DMS153 (cell line): Measurements from ENCODE around the gene RRAS2.
"Not testable (repeated sequence)": the region's sequence is repeated elsewhere in the genome, so short reads cannot be mapped to it uniquely, and the experiment has no call there.

Experiments
- DNase-seq: peaks from one replicate; lab custom pipeline; 2025; lab: John Stamatoyannopoulos, UW

Gene RRAS2

DNA sequence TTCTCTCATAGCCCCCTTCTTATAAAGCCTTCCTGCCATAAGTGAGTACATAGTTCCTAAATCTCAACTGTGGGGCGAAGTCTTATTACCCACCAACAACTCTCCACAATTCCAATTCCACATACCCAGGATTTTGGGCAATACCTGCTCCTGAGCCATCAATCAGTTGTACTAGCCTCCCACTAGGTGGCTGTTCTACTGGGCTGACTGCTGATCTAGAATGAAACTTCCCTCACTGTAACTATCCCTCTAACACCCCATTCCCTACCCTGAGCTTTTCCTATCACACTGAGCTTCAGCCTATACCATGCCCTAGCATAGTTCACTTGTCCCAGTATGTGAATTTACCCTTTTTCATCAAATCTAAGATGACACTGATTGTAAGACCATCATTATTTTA, 52.5 kb downstream of the RRAS2 start:
- DNase-seq: no peak

DNA sequence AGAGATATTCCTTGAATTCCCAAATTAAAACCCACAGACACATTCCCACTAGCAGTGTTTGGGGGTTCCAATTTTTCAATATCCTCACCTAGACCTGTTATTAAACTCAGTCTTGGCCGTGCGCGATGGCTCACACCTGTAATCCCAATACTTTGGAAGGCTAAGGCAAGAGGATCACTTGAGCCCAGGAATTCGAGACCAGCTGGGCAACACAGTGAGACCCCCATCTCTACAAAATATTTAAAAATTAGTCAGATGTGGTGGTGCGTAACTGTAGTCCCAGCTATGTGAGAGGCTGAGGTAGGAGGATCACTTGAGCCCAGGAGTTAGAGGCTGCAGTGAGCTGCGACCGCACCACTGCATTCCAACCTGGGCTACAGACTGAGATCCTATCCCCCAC, 53.3 kb downstream of the RRAS2 start:
- DNase-seq: no peak

DNA sequence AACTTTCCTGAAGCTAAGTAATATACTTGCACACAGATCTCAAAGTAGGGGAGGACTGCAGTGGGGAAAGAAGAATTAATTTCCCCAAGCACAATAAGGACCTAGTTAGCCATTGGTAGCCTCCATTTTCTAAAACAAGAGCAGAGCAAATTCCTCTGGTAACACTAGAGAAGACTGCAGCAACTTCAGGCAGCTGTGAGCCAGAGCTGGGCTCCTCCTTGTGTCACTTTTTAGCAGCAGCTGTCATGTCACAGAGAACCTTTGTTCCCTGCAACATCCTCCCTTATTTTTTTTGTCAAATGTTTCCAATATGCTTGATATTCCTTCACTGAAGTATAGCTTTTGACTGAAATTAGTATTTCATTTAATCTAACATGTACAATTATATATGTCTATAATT, 54.4 kb downstream of the RRAS2 start:
- DNase-seq: no peak

DNA sequence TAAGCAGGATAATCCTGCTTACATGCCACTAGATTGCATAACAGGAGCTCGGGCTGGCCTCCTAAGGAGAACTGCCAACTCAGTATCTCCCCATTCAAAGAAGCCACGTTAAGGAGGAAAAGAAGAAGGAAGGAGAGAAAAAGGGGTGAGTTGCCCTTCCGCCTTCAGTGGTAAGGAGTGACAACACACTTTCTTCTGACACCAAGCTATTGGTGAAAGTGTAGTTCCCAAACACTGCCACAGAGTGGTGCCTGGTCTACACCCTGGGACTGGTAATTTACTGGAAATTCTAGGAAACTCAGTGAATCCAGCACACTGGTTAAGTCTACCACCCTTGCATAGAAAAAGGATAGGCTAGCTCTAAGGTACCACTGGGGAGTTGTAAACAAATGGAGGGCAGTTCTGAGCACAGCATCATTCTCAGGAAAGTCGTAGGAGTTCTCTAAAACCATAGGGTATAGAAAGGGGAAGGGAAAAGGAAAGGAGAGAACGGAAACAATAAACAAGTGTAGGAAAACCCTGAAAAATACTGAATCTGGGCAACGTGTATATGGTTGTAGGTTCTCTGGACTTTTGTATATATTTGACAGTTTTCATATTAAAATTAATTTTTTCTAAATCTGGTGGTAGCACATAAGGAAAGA, 58.2 kb downstream of the RRAS2 start:
- DNase-seq: no peak

DNA sequence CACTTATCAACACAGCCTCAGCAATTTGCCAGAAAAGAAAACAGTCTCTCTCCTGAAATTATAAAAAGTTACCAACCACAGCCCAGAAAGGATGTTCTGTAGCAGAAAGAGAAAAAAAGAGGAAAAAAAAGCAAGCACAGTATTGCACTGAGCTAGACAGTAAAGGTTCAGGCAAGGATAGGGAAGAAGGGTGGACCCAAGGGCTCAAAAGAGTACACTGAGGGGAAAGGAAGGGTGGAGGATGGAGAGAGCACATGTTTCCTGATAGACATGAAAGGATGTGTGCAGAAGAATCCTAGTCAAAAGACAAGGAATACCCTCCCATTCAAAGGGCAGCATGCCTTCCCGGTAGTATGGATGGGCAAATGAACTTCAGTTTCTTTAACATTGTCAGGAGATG, 59.1 kb downstream of the RRAS2 start:
- no peak for DNase-seq

DNA sequence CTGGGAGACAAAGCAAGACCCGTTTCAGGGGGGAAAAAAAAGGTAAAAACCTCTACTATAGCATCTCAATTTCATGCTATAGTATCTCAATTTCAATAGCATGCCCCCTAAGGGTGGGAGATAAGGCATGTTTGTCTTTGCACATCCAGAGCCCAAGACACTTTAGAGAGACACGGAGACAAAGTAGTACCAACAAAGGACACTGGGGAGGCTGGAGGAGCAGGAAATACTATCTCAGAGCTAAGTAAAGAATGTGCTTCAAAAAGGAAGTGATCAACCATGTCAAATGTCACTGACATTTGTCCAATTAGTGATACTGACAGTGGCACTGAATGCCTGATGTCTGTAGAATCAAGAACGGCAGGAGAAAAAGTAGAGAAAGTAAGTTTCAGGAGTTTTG, 68.6 kb downstream of the RRAS2 start:
- no peak for DNase-seq

DNA sequence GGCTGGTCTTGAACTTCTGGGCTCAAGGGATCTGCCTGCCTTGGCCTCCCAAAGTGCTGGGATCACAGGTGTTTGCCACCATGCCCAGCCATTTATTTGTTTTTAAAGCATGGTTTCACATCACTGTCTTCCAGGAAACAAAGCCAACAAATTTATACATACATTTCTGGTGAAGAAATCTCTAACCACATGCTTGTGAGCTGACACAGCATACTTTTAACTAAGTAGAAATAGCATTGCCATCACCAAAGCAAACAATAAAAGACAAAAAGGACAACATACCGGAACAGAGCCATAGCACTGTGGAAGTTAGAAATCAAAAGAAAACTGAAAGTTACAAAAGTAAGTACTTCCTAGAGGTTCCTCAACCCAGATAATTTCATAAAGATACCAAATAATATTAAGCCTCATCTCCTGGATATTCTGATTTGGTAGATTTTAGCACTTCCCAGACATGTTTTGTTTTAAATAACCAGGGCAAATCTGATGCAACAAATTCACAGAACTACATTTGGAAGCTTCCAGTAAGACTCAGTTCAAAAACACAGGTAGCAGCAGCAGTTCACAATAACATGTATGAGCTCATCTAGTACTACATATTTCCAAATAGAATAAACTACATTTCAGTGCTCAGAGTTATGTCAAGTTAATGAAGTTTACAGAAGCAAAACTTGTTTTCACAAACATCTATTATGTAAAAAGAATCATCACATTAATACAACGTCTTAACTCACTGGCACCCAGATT, 70.6 kb downstream of the RRAS2 start:
- DNase-seq: no peak

DNA sequence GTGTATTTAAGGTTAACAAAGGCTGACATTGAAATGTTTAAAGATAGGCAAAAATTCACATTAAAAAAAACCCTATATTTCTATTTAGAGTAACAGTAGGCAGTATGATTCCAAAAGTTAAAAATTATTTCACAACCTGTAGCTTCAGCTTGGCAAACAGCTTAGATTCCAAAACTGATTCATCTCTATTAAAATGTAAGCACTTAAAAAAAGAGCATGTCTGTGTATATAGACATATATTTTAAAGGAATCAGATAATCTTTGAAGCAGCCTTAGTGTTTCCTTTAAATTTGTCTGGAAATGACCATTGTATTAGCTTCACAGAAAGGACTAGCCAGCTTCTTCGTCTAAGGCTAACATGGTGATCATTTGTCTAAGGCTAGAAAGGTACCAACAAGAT, 80.1 kb downstream of the RRAS2 start:
- not testable (repeated sequence) for DNase-seq

DNA sequence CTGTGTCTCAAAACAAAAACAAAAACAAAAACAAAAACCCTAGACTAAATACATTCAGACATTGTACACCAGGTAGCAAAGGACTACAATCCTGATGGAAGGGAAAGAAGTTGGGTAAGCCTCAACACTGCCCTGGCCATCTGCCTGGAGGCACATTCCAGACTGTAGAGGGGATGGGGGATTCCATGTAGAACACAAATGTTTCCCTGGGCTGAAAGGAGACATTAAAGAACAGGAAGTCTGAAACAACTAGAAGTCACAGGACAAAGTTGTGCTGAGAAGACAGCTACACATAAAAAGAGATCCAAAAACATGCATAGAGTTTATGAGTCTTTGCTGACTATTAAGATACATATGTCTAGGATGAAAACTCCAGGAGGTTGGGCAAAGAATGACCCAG, 83.9 kb downstream of the RRAS2 start:
- no peak for DNase-seq

DNA sequence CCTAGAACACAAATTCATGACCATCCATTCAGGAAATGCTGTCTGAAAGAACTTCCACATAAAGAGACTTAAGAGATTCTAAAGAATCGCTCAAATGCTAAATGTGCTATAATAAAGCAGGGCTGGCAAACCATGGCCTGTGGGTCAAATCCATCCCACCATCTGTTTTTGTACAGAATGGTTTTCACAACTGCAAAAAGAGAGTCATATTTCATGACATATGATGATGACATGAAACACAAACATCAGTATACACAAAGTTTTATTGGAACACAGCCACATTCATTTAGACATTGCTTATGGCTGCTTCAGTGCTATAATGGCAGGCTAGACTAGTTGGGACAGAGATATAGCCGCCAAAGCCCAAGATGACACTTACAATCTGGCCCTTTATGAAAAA, 85.1 kb downstream of the RRAS2 start:
- DNase-seq: no peak

DNA sequence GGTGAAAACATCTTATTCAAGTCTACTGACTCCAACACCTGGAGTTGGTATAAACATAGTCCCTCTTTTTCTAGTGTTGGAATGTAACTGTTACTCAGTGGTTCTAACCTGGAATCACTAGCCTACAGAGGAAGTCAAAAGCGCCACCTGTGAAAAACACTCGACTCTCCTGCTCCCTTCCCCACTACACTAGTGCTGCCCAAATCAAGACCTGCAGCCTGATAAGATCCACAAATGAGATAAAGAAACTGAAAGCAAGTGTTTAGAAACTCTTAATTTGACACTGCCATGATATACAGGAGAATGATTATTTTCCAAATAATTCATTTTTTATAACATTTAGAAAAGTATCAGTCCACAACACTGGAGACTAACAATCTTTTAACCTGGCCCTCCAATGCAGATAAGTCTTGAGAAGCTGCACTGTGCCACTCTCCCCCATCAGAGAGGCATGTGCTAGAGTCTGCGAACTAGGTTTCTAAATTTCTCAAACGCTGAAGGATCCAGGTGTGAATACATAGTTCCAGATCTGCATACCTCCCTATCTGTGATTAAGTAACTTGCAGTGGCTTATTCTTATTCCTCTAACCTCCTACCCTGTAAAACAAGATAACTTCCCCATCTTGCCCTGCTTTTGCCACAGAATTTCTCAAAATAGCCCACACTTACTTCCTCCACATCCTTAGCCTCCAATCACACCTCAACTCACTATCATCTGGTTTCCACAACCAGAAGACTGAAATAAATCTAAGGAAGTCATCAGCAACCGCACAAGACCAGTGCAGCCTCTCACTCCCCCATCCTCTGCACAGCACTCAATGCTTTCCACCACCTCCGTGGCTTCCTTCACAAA, 88.1 kb downstream of the RRAS2 start:
- no peak for DNase-seq

DNA sequence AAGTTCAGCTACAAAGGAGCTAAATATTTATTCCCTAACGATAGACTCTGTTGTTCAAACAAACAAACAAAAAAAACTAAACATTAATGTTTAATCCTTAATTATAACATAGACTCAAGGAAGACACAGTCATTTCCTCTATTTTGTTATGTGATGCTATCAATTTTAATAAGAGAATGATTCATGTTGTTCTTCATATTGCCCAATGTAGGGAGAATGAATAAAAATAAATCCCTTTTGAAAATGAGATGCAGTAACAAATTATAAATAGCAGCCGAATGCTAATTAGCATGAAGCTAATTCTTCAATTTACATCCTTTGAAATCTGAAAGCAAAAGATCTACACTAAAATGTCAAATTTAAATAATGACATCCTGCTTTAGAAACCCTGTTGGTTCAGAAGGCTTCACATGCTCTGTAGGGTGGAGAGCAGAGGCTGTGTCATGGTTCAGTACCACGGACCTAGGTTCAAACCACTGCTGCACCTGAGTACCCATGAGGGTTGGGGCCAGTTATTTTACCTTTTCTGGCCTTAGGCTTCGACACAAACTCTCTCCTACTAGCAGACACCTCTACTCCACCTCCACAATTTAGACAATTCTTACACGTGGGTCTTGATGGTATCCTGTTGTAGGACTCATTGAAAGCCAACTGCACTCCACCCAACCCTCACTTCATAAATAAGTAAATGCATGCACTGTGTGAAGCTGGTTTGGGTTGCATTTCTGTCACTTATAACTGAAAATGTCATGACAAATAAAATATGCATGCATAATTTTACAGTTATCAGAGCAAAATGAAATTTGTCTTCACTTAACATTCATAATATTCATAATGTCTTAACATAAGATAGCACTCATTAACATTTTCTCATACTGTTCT, 89.0 kb downstream of the RRAS2 start:
- DNase-seq: no peak

DNA sequence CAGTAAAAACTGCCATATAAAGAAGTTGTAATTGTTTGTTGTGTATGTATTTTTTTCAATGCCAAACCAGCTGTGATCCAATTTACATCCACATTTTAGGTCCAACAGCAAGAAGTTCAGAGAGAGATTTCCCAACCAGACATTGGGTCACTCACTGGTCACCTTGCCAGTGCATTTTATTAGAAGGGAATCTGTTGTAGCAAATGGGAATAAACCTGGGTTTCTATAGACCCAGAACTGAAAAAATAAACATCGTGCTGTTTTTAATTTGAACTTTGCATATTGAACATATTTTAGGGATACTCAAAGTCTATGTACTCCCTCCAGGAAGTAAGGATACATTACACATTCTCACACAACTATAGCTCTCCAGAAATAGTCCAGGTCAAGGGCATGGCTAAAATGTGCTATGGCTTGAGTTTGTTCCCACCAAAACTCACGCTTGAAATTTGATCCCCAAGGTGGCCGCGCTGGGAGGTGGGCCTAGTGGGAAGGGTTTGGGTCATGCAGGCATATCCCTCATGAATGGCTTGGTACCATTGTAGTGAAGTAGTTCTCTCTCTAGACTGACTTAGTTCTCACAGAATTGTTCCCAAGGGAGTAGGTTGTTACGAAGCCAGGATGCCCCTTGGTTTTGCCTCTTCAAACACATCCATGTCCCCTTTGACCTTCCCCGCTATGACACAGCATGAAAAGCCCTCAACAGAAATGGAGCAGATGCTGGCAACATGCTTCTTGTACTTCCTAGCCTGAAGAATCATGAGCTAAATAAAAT, 90.9 kb downstream of the RRAS2 start:
- DNase-seq: no peak

DNA sequence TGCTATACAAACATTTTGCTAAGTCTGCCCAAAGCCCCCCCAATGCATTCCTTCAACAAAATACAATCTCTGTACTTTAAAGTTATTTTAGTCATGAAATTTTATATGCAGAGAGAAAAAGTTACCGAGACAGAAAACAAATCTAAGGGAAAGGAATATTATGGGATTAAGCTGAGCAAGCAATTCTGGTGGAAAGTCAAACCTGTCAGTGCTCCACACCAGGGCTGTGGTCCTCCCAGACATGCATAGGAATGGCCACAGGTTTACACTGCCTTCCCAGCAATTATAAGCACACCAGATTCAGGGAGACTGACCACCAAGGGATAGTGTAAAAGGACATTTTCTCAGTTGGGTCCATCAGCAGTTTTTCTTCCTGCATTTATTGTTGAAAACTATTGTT, 92.4 kb downstream of the RRAS2 start:
- no peak for DNase-seq

DNA sequence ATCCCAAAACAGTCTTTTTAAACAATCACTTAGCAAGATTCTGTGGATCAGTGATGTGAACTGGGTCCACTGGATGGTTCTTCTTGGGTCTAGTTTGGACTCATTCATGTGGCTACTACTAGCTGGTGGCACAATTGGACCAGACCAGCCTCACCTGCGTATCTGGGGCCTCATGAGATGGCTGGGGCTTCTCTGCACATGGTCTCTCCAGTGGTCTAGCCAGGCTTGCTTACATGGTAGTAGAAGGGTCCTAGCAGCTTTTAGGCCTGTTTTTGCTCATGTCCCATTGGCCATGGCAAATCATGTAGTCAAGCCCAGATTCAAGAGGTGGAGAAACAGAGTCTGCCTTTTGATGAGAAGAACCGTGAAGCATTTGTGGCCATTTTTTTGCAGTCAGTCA, 94.0 kb downstream of the RRAS2 start:
- DNase-seq: no peak

DNA sequence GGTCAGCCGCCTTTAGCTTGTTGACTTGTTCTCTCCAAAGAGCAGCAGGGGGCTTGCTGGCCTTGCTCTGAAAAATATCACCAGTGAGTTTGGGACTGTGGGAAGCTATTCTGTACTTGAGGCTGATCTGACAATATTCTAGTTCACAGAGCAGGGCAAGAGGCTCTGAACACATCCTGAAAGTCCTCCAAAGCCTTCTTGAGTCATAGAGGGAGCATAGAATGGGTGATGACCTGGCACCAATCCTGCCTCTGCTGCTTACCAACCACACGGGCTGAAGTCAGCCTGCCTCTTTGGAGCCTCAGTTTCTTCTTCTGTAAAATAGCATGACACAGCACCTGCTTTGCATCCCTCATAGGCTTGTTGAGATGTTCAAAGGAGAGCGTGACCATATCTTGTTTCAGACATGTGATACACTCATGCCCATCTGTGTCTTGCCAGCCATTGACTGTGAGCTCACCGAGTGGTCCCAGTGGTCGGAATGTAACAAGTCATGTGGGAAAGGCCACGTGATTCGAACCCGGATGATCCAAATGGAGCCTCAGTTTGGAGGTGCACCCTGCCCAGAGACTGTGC, 96.6 kb downstream of the RRAS2 start:
- DNase-seq: no peak

DNA sequence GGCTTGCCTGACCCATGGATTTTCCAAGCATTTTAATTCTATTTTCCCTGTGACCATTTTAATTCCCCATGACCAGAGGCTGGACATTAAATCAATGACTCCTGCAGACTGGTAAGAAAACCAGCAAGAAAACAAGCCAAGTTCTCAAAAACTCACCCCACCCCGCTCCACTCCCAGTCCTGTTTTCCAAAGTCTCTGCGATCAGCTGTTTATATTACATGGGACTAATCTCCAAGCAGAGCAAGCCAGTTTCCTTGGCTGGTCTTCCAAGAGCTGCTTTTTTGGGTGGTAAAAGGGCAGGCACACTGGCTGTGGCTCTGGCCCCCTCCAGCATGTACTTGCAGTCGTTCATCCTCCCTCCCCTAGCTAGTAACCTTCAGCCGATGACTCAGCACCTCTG, 97.9 kb downstream of the RRAS2 start:
- DNase-seq: no peak

DNA sequence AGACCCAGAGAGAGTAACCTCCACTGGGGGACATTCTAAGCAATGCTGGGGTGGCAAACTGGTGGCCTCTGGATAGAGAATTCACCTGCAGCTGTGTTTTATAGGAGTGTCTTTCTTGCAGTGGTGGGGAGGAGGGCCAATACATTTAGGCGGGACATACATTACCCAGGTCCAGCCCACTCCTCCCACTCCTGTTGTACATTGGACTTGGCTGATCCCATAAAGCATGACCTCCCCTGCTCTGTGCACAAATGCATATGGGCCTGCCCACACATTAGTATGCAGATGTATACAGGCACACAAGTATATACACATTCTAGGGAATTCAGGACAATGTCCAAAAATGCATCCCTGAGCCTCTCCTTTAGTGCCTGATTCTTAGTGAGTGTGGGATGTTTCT, 99.1 kb downstream of the RRAS2 start:
- no peak for DNase-seq

DNA sequence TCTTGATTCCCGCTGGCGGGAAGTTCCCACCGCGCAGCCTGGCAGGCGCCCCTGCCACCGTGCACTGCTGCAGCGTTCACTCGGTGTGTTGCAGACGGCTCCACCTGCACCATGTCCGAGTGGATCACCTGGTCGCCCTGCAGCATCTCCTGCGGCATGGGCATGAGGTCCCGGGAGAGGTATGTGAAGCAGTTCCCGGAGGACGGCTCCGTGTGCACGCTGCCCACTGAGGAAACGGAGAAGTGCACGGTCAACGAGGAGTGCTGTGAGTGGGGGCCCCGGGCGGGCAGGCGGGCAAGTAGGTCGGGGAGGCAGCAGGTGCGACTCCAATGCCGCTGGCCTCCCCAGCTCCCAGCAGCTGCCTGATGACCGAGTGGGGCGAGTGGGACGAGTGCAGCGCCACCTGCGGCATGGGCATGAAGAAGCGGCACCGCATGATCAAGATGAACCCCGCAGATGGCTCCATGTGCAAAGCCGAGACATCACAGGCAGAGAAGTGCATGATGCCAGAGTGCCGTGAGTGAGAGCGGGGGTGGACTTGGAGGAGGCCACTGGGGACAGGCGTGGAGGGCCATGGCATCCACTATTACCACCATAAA, 99.7 kb downstream of the RRAS2 start:
- DNase-seq: peak; percentile 2

DNA sequence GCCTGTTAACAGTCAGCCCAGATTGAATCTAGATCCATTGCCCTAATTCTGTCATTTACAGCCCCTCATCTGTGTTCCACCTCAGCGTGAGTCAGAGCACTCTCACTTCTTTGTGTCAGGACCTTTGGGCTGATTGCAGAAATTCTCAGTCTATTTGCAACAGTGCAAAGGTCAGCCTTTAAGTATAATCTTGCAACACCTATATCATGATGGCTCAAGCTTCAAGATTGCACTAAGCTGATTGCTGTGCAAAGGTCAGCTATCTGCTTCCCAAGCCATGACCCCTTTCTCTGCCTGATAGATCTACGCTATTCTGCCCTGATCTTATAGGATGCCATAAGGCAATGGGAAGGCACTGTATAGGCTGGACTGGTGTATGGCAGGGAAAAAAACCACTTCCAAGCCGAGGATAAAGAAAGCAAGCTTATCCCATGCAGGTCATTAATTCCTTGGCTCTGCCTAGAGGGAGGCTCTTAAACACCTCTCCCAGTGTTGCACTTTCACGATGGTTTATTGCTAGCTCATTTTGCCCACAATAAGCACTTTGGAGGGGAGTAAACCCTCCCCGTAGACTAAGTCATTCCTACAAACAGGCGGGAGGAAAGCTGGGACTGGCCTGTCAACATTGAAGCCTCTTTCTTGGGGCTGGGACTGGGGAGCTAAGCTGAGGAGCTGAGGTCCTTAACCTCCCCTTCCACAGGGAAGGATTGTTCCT, 100.6 kb downstream of the RRAS2 start:
- no peak for DNase-seq
